B cell (primary cell): ENCODE data around the gene SARM1. TPM values are rescaled to one million over a fixed set of nuclear protein-coding genes. Genes with fewer than 3 reads are reported as not detected.

ENCODE experiments used
- ATAC-seq: fragments of 200-7000 bp; cut with Tn5 transposase; one replicate; pipeline ENCODE4 v1.10.0; 2021; ENCODE audit warnings: low read depth, mild to moderate bottlenecking, moderate number of reproducible peaks, moderate library complexity
- CTCF ChIA-PET: fragments of 350-600 bp; sonication (Branson Sonifier 250); formaldehyde crosslinking; loops from one replicate; lab custom pipeline; 2021; ENCODE audit warnings: antibody characterized with exemption, inconsistent platforms; lab: Charles Lee
- POLR2A ChIA-PET: fragments of 350-600 bp; sonication (Branson Sonifier 250); formaldehyde crosslinking; loops from one replicate; lab custom pipeline; 2021; ENCODE audit warnings: antibody characterized with exemption; lab: Charles Lee
- DNase-seq: peaks from one replicate; pipeline ENCODE4 v3.0.0; 2013
- H2AFZ ChIP-seq: 2 replicates; pipeline ENCODE4 v1.6.1; 2012; ENCODE audit warnings: mild to moderate bottlenecking, low read depth, low read length; ENCODE audit not compliant: insufficient read depth, poor library complexity, severe bottlenecking
- H3K27ac ChIP-seq, 2 donors: 1 replicate in 1 of 2; 2 replicates in 1 of 2; pipeline ENCODE4 v1.5.1; 2012 to 2013; ENCODE audit warnings: low read length in 2 of 2, mild to moderate bottlenecking in 2 of 2, moderate library complexity in 1 of 2
- H3K27me3 ChIP-seq, 4 experiments: fragments of 200-600 bp in 1 of 4; sonication (generic) in 1 of 4; replicated peaks in 1 of 4; 1 replicate in 2 of 4; 2 replicates in 2 of 4; pipeline versions ENCODE4 v1.6.1 to v1.7.0; 2013 to 2016; ENCODE audit warnings: low read length in 3 of 4, mild to moderate bottlenecking in 2 of 4, mixed read lengths in 1 of 4, moderate library complexity in 1 of 4; ENCODE audit not compliant: insufficient read depth in 4 of 4, control insufficient read depth in 3 of 4; ENCODE audit errors: control extremely low read depth in 1 of 4
- H3K36me3 ChIP-seq, 2 experiments: replicated peaks in 1 of 2; 1 replicate in 1 of 2; 2 replicates in 1 of 2; pipeline versions ENCODE4 v1.6.1 to v1.7.1; 2013; ENCODE audit warnings: low read length in 1 of 2; ENCODE audit not compliant: insufficient read depth in 2 of 2, control insufficient read depth in 1 of 2; ENCODE audit errors: control extremely low read depth in 1 of 2, extremely low read depth in 1 of 2
- H3K4me1 ChIP-seq, 2 donors: fragments of 200-600 bp in 1 of 2; sonication (generic) in 1 of 2; 1 replicate in 1 of 2; 2 replicates in 1 of 2; pipeline versions ENCODE4 v1.5.1 to v1.6.1; 2013 to 2017; ENCODE audit warnings: low read length in 2 of 2; ENCODE audit not compliant: control insufficient read depth in 2 of 2, insufficient read depth in 2 of 2
- H3K4me2 ChIP-seq: replicated peaks from 2 replicates; pipeline ENCODE3; 2012; ENCODE audit warnings: mild to moderate bottlenecking, low read depth, low read length; ENCODE audit not compliant: poor library complexity, severe bottlenecking
- H3K4me3 ChIP-seq, 5 experiments: fragments of 200-600 bp in 1 of 5; sonication (generic) in 1 of 5; 1 replicate in 3 of 5; 2 replicates in 2 of 5; pipeline versions ENCODE4 v1.5.1 to v1.7.0; 2011 to 2016; ENCODE audit warnings: low read length in 4 of 5, mild to moderate bottlenecking in 4 of 5, low read depth in 2 of 5, control low read depth in 1 of 5, moderate library complexity in 1 of 5; ENCODE audit not compliant: insufficient read depth in 1 of 5; ENCODE audit errors: control extremely low read depth in 1 of 5, extremely low read depth in 1 of 5
- H3K79me2 ChIP-seq: fragments of 200-600 bp; sonication (generic); one replicate; pipeline ENCODE4 v1.6.0; 2016; ENCODE audit warnings: low read length; ENCODE audit not compliant: control insufficient read depth, insufficient read depth
- H3K9ac ChIP-seq: fragments of 200-600 bp; sonication (generic); 2 replicates; pipeline ENCODE4 v1.6.1; 2017; ENCODE audit warnings: mild to moderate bottlenecking, low read length, moderate library complexity
- H3K9me3 ChIP-seq, 3 donors: one replicate each; pipeline versions ENCODE4 v1.6.1 to v1.7.1; 2013; ENCODE audit warnings: low read length in 2 of 3; ENCODE audit not compliant: control insufficient read depth in 2 of 3, insufficient read depth in 1 of 3; ENCODE audit errors: control extremely low read depth in 1 of 3
- H4K20me1 ChIP-seq: 2 replicates; pipeline ENCODE4 v1.6.0; 2012; ENCODE audit warnings: mild to moderate bottlenecking, low read length; ENCODE audit not compliant: insufficient read depth, control insufficient read depth, poor library complexity, severe bottlenecking
- H3K27ac Mint-ChIP-seq: one replicate; pipeline ENCODE4 v1.8.0; 2021; ENCODE audit warnings: mixed read lengths
- H3K27me3 Mint-ChIP-seq: one replicate; pipeline ENCODE4 v1.8.0; 2021; ENCODE audit warnings: mixed read lengths
- H3K4me1 Mint-ChIP-seq: one replicate; pipeline ENCODE4 v1.8.0; 2021; ENCODE audit warnings: mixed read lengths
- H3K4me3 Mint-ChIP-seq: one replicate; pipeline ENCODE4 v1.8.0; 2021; ENCODE audit warnings: mixed read lengths
- H3K9me3 Mint-ChIP-seq: one replicate; pipeline ENCODE4 v1.8.0; 2022; ENCODE audit warnings: mixed read lengths; ENCODE audit not compliant: insufficient read depth
- CTCF ChIP-seq: fragments of 200-600 bp; IDR thresholded peaks from one replicate; pipeline ENCODE4 v1.8.0; 2022; ENCODE audit warnings: antibody characterized with exemption, mild to moderate bottlenecking
- EZH2 ChIP-seq: IDR thresholded peaks from 2 replicates; pipeline ENCODE4 v1.6.1; 2012; ENCODE audit warnings: borderline replicate concordance, low read depth, mild to moderate bottlenecking, moderate library complexity, low read length; ENCODE audit not compliant: insufficient read depth, poor library complexity, severe bottlenecking
- WGBS: methylation state at CpG from one replicate; pipeline ENCODE4 v1.1.5; 2013; ENCODE audit warnings: missing lambda C conversion rate; ENCODE audit not compliant: insufficient coverage; 5-methylcytosine and 5-hydroxymethylcytosine counted together
- intact Hi-C: fragments of 100-400 bp; cut with micrococcal nuclease; formaldehyde crosslinking; loops from one replicate; pipeline ENCODE4 v1.10.0; 2022
- polyA plus RNA-seq: library from polyadenylated mRNA; depleted of rRNA; stranded (reverse); fragments of >200 nt; gene quantifications from 2 replicates; pipeline ENCODE4 v1.2.3, GENCODE V29; 2012
- total RNA-seq, 2 donors: library from RNA; stranded (reverse); fragments of 120-200 nt in 1 of 2; gene quantifications; 1 replicate in 1 of 2; 2 replicates in 1 of 2; pipeline versions ENCODE4 v1.2.3 to v1.2.4, GENCODE V29; 2013 to 2022

Gene SARM1
- total and polyA plus RNA-seq, 2 donors (not counting 1 experiment from before 2014, with no cell fraction given) = 22.5 to 32.8 TPM

GRCh38 chr17:28347261-28347891 lies 24.1 kb upstream of the SARM1 start:
- no peak overlapping the region for H3K27ac Mint-ChIP-seq
- CTCF ChIA-PET = interaction anchor here (1.3 kb wide), 2 partner anchors 69 to 96 kb away, joined by 4 read pairs; no protein-coding TSS in a partner anchor

More at GRCh38 chr17:28347261-28347891, 24.1 kb upstream of the SARM1 start:
- Histone ChIP-seq H3K4me2 (no peak overlapping the region), H3K4me1 (no peaks in the 10 kb centered on the region), H3K27me3 (no peaks in the 10 kb centered on the region), H3K36me3 (peaks cover 0 to 85% of the 10 kb centered on the region in 2 experiments), H2AFZ (no peak overlapping the region), H3K79me2 (no peaks in the 10 kb centered on the region), H4K20me1 (no peaks in the 10 kb centered on the region), H3K27ac (no peak overlapping the region), H3K4me3 (no peak overlapping the region), H3K9ac (no peak overlapping the region), H3K9me3 (no peaks in the 10 kb centered on the region)
- POLR2A ChIA-PET = no interaction called here
- DNase-seq (no peak), ATAC-seq (no peak)
- Mint-ChIP-seq H3K4me1 (no peaks in the 10 kb centered on the region), H3K9me3 (no peaks in the 10 kb centered on the region), H3K4me3 (no peak overlapping the region), H3K27me3 (no peaks in the 10 kb centered on the region)
- intact Hi-C loops = no loop called here
- 96% methylated on average over 8 of the region's 8 CpGs for WGBS
- no peak for TF ChIP-seq EZH2
- no peak for TF ChIP-seq CTCF
